Peyer's patch (tissue), 4 donors: ENCODE data around the gene TMTC2. TPM values are rescaled to one million over a fixed set of nuclear protein-coding genes. Genes with fewer than 3 reads are reported as not detected.

Source experiments
- DNase-seq, 3 donors: peaks; one replicate each; pipeline ENCODE4 v3.0.0-alpha.2; 2017 to 2019
- H3K27ac ChIP-seq, 4 donors: fragments of 200-600 bp; sonication (generic); one replicate each; pipeline ENCODE4 v1.5.1; 2016 to 2019
- H3K27me3 ChIP-seq, 2 donors: fragments of 200-600 bp; sonication (generic); one replicate each; pipeline ENCODE4 v1.5.1; 2019
- H3K36me3 ChIP-seq, 3 donors: fragments of 200-600 bp; sonication (generic); one replicate each; pipeline ENCODE4 v1.5.1; 2016 to 2019
- H3K4me1 ChIP-seq, 4 donors: fragments of 200-600 bp; sonication (generic); one replicate each; pipeline ENCODE4 v1.5.1; 2016 to 2019
- H3K4me3 ChIP-seq, 4 donors: fragments of 200-600 bp; sonication (generic); 1 replicate in 3 of 4; 2 replicates in 1 of 4; pipeline ENCODE4 v1.5.1; 2016 to 2019; ENCODE audit warnings: mild to moderate bottlenecking in 1 of 4
- H3K9me3 ChIP-seq, 4 donors: fragments of 200-600 bp; sonication (generic); one replicate each; pipeline ENCODE4 v1.5.1; 2016 to 2019; ENCODE audit warnings: mild to moderate bottlenecking in 1 of 4
- CTCF ChIP-seq, 6 experiments: fragments of 450-650 bp in 4 of 6; fragments of 200-600 bp in 2 of 6; sonication (generic) in 1 of 6; IDR thresholded peaks; one replicate each; pipeline ENCODE4 v1.5.1; 2017 to 2019; ENCODE audit warnings: antibody characterized with exemption in 6 of 6, mild to moderate bottlenecking in 3 of 6, moderate library complexity in 1 of 6
- POLR2A ChIP-seq, 2 donors: fragments of 450-650 bp; IDR thresholded peaks; one replicate each; pipeline ENCODE4 v1.5.1; 2017; ENCODE audit warnings: antibody characterized with exemption in 2 of 2, mild to moderate bottlenecking in 2 of 2, moderate library complexity in 2 of 2
- total RNA-seq, 4 donors: library from RNA; depleted of rRNA; stranded (reverse); fragments of >200 nt; gene quantifications; one replicate each; pipeline ENCODE4 v1.1.0, GENCODE V29; 2016

TMTC2 gene
- total RNA-seq, 4 donors from 2014 or later: 7.0 to 19.8 (median 8.5) TPM

- no peak for TF ChIP-seq CTCF (IDR thresholded peaks at IDR 0.05)
- no peak for TF ChIP-seq POLR2A (IDR thresholded peaks at IDR 0.05)
- no peak for DNase-seq
- Histone ChIP-seq H3K36me3 (no peaks in the 10 kb centered on the region), H3K27ac (no peak overlapping the region), H3K27me3 (no peaks in the 10 kb centered on the region), H3K4me1 (no peaks in the 10 kb centered on the region), H3K9me3 (peaks cover 0 to 5% (median 0%) of the 10 kb centered on the region in 4 donors), H3K4me3 (no peak overlapping the region)
Measured at GRCh38 chr12:82848845-82849244, 162.1 kb downstream of the TMTC2 start.

GRCh38 chr12:82852529-82852928 lies 165.8 kb downstream of the TMTC2 start:
- Histone ChIP-seq H3K27ac (no peak overlapping the region), H3K4me3 (no peak overlapping the region), H3K4me1 (no peaks in the 10 kb centered on the region), H3K9me3 (no peaks in the 10 kb centered on the region), H3K27me3 (no peaks in the 10 kb centered on the region), H3K36me3 (no peaks in the 10 kb centered on the region)
- no peak for DNase-seq
- TF ChIP-seq CTCF (IDR thresholded peaks at IDR 0.05): no peak
- no peak for TF ChIP-seq POLR2A (IDR thresholded peaks at IDR 0.05)

GRCh38 chr12:82855872-82856271 lies 169.2 kb downstream of the TMTC2 start:
- H3K27me3 ChIP-seq: no peaks in the 10 kb centered on the region
- H3K4me3 ChIP-seq: no peak overlapping the region
- no peaks in the 10 kb centered on the region for H3K9me3 ChIP-seq
- H3K36me3 ChIP-seq: no peaks in the 10 kb centered on the region
- TF ChIP-seq POLR2A (IDR thresholded peaks at IDR 0.05) (no peak), CTCF (IDR thresholded peaks at IDR 0.05) (no peak)
- no peak for DNase-seq
- H3K4me1 ChIP-seq: peaks cover 0 to 6% (median 0%) of the 10 kb centered on the region in 4 donors
- no peak overlapping the region for H3K27ac ChIP-seq

GRCh38 chr12:82857276-82857675 lies 170.6 kb downstream of the TMTC2 start:
- TF ChIP-seq POLR2A (IDR thresholded peaks at IDR 0.05) (no peak), CTCF (IDR thresholded peaks at IDR 0.05) (no peak)
- H3K9me3 ChIP-seq: no peaks in the 10 kb centered on the region
- no peaks in the 10 kb centered on the region for H3K27me3 ChIP-seq
- H3K4me3 ChIP-seq: no peak overlapping the region
- DNase-seq: peak in 1 of 3 donors; percentile 49
- no peaks in the 10 kb centered on the region for H3K36me3 ChIP-seq
- peak overlapping the region in 1 of 4 donors; percentile 33 for H3K27ac ChIP-seq
- peaks cover 0 to 6% (median 0%) of the 10 kb centered on the region in 4 donors for H3K4me1 ChIP-seq

- no peak for DNase-seq
- Histone ChIP-seq H3K9me3 (no peaks in the 10 kb centered on the region), H3K4me3 (no peak overlapping the region), H3K4me1 (peaks cover 0 to 6% (median 0%) of the 10 kb centered on the region in 4 donors), H3K27me3 (no peaks in the 10 kb centered on the region), H3K36me3 (no peaks in the 10 kb centered on the region), H3K27ac (peak overlapping the region in 1 of 4 donors; percentile 6)
- TF ChIP-seq POLR2A (IDR thresholded peaks at IDR 0.05) (no peak), CTCF (IDR thresholded peaks at IDR 0.05) (no peak)
Measured at GRCh38 chr12:82857911-82858533, 171.3 kb downstream of the TMTC2 start.
